Vein endothelial cell (primary cell): ENCODE data around the gene WBP4. TPM values are rescaled to one million over a fixed set of nuclear protein-coding genes. Genes with fewer than 3 reads are reported as not detected.

ENCODE experiments used
- small RNA-seq: library from RNA; depleted of rRNA; stranded (forward); fragments of <200 nt; gene quantifications from one replicate; pipeline ENCODE3, GENCODE V24; 2012
- total RNA-seq: library from RNA; depleted of rRNA; stranded (reverse); fragments of >200 nt; gene quantifications from 2 replicates; pipeline ENCODE4 v1.2.3, GENCODE V29; 2012

Gene WBP4, protein sequence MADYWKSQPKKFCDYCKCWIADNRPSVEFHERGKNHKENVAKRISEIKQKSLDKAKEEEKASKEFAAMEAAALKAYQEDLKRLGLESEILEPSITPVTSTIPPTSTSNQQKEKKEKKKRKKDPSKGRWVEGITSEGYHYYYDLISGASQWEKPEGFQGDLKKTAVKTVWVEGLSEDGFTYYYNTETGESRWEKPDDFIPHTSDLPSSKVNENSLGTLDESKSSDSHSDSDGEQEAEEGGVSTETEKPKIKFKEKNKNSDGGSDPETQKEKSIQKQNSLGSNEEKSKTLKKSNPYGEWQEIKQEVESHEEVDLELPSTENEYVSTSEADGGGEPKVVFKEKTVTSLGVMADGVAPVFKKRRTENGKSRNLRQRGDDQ
- 5.2 and 7.2 TPM in 2 replicates for total RNA-seq

DNA sequence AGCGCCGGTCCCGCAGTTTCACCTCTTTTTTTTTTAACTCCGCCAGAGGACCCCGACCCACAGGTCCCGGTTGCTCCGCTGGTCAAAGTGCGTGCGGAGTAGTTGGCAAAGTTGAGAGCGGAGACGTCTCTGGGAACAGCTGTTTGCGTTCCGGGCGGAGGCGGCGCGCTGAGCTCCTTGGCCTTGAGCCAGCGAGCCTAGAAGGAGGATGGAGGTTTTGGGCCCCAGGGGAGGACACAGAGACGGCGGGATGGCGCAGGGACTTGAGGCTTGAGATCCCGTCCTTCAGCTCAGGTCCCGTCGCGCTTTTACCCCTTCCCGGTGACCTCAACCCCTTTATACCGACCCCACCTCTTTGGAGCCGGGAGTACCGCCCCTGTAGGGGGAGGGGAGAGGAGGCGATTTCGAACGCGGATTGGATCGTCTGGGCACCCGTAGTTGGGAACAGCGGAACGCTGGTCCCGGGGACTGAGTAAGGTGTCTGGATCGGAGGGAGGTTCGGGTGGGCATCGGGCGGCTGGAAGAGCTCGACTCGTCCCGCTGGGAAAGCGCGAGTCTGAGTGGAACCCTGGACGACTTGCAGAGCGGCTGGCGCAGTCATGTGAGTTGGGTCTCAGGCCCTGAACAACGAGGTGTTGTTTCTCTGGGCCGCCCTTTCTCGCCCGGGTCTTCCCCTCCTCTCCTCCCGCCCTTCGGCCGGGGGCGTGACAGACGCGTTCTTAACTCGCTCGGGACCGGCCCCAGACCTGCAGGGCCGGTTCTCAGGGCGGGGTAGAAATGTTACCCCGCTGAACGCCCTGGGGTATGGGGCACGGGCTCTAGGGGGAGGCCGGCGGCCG is at the start of gene WBP4:
Gene WBP4 (plus strand): TSS at position 435 of the 839 bp plus-strand sequence. CDS start 165 bp downstream, at position 600.

GRCh38 chr13:41019011-41019487 is 42.3 kb upstream of the WBP4 start, which contains the start of gene ELF1:
TSS of gene ELF1 (minus strand) at chr13:41019316. CDS start at chr13:40982054, 37,262 bp downstream.

DNA sequence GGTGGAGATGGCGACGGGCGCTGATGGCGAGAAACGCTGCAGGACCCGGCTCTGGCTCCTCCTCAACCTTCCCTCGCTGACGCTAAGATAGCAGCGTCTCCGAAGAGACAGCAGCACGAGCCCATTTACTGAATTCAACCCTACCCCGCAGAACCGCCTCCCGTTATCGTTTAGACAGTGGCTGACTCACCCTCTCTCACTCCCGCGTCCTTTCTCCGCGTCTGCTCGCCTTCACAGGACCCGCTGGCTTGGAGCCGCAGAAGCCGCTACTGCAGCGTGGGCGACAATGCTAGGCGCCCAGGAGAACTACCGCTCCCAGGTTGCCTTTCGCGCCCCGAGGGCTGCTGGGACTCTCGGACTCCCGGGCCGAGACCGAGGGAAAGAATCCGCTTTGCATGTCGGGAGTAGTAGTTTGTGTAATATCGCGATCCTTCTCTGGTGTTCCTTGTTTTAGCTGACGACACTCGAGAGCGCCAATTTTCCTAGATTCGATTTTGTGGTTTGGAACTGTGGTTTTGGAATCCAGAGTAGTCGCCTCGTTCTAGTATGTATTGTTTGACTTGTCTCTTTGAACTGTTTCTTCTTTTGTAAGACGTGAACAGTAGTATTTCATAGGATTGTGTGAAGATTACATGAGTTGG is 71.3 kb downstream of the WBP4 start, which contains the start of gene KBTBD6:
Gene KBTBD6 (minus strand): TSS at position 291 of the 641 bp plus-strand sequence. CDS start 291 bp downstream, outside the sequence.

Small RNA genes within 50 kb of the gene (small RNA-seq; reads per million reads assigned to genes)
- gene MIR3168 = not detected
- gene RN7SL597P = not detected

Other genes with a start within 250 kb of the WBP4 start
- 87.3 and 97.7 TPM in 2 replicates for gene ELF1, start 42.2 kb upstream of the WBP4 start, total RNA-seq
- gene KBTBD6, start 71.3 kb downstream of the WBP4 start, total RNA-seq = 8.3 and 9.1 TPM in 2 replicates
- 4.1 and 4.6 TPM in 2 replicates for gene KBTBD7, start 133.1 kb downstream of the WBP4 start, total RNA-seq
- 10.1 and 13.9 TPM in 2 replicates for gene MTRF1, start 202.1 kb downstream of the WBP4 start, total RNA-seq
- gene NAA16, start 249.8 kb downstream of the WBP4 start, total RNA-seq = 7.8 and 13.0 TPM in 2 replicates